ENCODE measurements around the gene B3GNT9.

DNA sequence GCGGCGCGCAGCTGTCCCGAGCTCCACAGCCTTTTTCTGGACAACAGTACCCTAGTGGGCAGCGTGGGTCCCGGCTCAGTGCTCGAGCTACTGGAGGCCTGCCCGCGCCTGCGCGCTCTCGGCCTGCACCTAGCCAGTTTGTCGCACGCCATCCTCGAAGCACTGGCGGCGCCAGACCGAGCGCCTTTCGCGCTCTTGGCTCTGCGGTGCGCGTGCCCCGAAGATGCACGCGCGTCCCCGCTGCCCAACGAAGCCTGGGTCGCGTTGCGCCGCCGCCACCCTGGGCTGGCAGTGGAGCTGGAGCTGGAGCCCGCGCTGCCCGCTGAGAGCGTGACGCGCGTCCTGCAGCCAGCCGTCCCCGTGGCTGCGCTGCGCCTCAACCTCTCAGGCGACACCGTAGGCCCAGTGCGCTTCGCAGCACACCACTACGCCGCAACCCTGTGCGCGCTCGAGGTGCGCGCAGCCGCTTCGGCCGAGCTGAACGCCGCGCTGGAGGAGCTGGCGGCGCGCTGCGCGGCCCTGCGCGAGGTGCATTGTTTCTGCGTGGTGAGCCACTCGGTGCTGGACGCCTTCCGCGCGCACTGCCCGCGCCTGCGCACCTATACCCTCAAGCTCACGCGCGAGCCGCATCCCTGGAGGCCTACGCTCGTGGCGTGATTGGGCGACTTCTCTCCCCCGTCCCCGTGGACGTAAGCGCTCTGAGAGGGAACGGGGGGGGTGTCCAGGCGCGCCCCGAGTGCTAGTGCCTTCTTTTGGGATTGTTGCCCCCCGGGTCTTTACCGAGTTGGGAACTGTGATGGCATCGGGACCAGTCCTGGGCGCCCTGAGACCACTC, 12.6 kb upstream of the B3GNT9 start:
- TF ChIP-seq, protein P1, sequence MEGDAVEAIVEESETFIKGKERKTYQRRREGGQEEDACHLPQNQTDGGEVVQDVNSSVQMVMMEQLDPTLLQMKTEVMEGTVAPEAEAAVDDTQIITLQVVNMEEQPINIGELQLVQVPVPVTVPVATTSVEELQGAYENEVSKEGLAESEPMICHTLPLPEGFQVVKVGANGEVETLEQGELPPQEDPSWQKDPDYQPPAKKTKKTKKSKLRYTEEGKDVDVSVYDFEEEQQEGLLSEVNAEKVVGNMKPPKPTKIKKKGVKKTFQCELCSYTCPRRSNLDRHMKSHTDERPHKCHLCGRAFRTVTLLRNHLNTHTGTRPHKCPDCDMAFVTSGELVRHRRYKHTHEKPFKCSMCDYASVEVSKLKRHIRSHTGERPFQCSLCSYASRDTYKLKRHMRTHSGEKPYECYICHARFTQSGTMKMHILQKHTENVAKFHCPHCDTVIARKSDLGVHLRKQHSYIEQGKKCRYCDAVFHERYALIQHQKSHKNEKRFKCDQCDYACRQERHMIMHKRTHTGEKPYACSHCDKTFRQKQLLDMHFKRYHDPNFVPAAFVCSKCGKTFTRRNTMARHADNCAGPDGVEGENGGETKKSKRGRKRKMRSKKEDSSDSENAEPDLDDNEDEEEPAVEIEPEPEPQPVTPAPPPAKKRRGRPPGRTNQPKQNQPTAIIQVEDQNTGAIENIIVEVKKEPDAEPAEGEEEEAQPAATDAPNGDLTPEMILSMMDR (IDR thresholded peaks at IDR 0.05): no peak
- TF ChIP-seq, protein P2, sequence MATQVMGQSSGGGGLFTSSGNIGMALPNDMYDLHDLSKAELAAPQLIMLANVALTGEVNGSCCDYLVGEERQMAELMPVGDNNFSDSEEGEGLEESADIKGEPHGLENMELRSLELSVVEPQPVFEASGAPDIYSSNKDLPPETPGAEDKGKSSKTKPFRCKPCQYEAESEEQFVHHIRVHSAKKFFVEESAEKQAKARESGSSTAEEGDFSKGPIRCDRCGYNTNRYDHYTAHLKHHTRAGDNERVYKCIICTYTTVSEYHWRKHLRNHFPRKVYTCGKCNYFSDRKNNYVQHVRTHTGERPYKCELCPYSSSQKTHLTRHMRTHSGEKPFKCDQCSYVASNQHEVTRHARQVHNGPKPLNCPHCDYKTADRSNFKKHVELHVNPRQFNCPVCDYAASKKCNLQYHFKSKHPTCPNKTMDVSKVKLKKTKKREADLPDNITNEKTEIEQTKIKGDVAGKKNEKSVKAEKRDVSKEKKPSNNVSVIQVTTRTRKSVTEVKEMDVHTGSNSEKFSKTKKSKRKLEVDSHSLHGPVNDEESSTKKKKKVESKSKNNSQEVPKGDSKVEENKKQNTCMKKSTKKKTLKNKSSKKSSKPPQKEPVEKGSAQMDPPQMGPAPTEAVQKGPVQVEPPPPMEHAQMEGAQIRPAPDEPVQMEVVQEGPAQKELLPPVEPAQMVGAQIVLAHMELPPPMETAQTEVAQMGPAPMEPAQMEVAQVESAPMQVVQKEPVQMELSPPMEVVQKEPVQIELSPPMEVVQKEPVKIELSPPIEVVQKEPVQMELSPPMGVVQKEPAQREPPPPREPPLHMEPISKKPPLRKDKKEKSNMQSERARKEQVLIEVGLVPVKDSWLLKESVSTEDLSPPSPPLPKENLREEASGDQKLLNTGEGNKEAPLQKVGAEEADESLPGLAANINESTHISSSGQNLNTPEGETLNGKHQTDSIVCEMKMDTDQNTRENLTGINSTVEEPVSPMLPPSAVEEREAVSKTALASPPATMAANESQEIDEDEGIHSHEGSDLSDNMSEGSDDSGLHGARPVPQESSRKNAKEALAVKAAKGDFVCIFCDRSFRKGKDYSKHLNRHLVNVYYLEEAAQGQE (IDR thresholded peaks at IDR 0.05; ENCODE audit: insufficient read depth in 1 of 2, low read depth in 2 of 2, low read length in 1 of 2): no peak
- TF ChIP-seq POLR2AphosphoS5 (IDR thresholded peaks at IDR 0.05; ENCODE audit: low read depth, low read length): no peak

All from Panc1 (cell line).